GM21737 (cell line): Measurements from ENCODE around the gene RNF34.
A peak's percentile ranks its signal among the peaks of the same experiment; 100 is the strongest.

Source experiments
- ATAC-seq: cut with Tn5 transposase; IDR thresholded peaks from one replicate; pipeline ENCODE4 v1.9.1; 2021; ENCODE audit warnings: mild to moderate bottlenecking, moderate library complexity; ENCODE audit not compliant: unreplicated experiment

RNF34 gene

DNA sequence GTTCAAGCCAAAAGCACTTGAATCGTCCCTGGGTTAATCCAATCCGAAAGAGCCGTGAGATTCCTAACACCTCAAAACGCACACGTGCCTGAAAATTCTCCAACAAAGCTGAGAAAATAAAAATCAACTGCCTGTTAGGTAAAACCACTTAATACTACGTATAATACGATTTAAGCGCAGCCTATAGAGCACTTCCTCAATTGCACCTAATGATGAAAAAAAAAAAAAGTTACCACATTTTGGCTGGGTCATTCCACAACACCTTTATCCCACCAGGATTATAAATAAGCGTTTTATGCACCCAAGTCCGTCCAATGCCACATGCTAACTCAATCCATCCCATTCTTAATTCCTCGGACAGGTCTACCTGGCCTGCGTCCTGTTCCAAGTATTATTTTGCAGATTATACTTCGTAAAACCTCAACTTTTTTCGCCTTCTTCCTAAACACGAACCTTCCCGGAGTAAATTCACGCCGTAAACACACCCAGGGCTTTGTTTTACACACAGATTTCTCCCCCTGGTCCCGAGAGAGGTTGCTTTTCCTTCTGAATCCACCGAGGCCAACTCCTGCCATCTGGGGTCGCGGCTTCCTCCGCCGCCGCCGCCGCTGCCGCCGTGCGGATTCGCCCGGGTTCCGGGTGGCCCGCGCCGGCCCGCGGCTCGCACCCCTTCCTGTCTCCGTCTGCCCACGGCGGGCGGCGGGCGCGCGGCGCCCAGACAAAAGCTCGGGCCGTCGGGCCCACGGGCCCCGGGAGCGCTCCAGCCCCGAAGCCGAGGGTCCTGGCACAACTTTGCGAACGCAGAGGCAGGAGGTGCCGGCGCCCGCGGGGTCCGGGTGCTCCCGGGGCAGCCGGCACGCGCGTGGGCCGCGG, 66.2 kb downstream of the RNF34 start:
- ATAC-seq: peak; percentile 14

DNA sequence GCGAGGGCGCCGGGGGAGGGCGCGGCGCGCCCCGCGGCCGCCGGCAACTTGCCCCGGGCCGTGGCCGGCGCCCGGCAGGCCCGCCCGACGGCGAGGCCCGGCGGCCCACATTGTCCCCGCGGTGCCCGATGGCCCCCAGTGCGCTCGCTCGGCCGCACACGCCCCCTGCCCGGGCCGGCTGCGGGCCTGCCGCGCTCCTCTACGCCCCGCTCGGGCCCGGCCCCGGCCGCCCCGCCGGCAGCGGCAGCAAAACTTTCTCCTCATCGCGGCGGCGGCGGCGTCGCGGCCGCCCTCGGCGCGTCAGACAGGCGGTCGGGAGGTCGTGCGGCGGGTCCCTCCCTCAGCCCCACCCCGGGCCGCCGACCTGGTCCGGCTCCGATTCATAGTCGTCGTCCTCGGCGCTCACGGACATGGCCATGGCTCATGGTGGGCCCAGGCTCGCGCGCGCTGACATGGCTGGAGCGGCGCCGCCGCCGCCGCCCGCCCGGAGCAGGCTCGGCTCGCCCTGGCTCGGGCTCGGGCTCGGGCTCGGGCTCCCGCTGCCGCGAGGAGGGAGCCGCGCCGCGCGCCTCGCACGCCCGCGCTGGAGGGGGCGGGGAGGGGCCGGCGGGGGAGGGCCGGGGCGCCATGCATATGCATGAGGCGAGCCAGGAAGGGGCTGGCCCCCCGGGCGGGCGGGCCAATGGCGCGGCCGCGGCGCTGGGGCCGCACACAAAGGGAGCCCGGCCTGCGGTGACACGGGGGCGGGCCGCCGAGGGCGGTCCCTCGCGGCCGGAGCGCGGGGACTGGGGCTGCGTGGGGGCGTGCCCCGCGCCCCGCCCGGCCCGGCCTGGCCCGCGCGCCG, 67.1 kb downstream of the RNF34 start:
- ATAC-seq: peak; percentile 85

DNA sequence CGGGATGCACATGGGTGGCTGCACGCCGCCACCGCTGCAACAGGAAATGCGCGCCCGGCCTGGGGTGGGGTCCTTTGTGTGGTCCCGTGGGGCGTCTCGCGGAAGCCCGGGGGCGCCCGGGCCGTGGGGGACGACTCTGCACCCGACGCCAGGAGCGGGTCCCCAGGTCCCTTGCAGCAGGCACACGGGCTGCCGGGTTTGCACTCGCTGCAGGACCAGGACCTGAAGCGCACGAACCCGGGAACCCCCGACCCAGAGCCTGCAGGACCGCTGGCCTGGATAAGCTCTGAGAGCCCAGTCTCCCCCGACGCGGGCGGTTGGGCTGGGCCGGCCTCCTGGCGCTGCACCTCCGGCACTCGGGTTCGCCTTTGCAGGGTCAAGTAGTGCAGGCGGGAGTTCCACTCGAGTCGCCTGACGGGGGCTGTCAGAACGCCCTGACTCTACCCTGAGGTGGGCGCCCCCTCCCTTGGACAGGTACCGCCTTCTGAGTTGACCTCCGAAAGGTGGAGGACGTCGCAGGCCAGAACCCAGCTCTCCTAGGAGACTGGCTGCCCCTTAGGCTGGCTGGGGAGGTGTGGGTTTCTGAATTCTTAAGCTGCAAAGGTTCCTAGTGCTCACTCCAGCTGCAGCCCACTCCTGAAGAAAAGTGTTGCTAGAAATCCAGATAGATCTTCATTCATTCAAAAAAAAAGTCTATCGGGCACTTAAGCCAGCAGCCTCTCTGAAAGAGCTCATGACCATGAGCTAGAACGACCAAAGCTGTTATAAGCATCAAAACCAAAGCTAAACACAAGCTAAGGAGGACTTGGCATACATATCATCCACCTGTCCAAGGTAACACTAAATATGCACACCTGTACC, 68.0 kb downstream of the RNF34 start:
- peak; percentile 21 for ATAC-seq

DNA sequence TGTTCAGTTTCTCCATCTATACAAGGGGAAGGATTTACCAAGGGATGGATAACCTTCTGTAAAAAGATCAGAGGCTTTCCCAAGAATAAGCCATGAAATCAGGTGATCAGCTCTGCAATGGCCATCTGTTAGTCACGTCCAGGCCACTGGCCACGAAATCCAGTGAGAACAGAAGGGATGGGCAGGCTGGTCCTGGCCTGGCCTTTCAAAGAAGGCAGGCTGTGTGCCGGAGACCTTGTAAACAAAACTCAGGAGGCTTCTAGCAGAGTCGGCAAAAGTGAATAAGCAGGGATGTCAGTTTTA, 68.5 kb downstream of the RNF34 start:
- no peak for ATAC-seq

DNA sequence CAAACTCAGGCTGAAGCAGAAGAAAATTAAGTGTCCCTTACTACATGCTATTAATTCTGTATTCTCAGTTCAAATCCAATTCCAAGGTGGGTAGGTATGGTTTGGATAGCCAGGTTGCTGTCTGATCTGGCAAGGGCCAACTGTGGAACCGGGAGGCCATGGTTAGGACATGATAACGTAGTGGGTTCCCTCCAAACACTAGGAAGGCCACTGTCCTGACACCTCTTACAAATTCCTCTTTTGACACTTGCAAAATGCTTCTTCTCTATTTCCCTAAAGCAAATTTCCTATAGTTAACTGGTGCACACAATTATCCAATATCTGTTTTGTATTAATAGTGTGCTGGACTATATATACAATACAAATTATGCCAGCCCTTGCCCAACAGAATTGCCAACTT, 70.8 kb downstream of the RNF34 start:
- ATAC-seq: no peak

DNA sequence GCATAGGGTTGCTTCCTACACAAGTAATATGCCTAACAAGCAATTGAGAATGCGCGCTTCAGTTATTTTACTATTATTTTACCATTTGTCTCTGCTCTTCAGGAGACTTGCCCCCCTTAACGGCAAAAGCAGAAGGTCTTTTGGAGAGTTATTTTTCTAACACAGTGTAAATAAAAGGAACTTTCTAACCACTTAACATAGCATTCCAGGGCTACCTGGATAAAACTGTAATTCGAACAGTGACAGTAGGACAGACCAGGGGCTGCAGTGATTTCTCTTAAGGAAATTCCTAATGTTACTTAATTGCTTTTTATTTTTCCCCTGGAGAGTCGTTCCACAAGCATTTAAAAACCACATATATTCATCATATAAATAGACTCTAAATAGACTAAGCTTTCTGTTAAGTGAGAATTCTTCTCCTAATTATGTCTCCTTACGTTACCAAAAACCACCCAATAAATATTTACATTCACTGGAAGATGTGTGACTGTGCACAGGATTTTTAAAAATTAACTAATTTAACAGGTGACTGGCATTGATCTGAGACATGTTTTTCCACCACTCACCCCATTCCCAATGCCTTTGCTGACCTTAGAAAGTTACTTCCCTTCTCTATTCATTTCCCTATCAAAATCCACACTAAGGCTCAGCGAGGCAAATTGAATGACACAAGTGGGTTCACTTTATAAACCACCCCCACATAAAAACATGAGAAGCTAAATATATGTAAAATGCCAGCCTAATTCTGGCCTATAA, 72.4 kb downstream of the RNF34 start:
- ATAC-seq: no peak
